ENCODE results near the gene FTCDNL1.

GRCh38 chr2:199742884-199743283 is 108.1 kb downstream of the FTCDNL1 start:
- TF ChIP-seq, protein P1, sequence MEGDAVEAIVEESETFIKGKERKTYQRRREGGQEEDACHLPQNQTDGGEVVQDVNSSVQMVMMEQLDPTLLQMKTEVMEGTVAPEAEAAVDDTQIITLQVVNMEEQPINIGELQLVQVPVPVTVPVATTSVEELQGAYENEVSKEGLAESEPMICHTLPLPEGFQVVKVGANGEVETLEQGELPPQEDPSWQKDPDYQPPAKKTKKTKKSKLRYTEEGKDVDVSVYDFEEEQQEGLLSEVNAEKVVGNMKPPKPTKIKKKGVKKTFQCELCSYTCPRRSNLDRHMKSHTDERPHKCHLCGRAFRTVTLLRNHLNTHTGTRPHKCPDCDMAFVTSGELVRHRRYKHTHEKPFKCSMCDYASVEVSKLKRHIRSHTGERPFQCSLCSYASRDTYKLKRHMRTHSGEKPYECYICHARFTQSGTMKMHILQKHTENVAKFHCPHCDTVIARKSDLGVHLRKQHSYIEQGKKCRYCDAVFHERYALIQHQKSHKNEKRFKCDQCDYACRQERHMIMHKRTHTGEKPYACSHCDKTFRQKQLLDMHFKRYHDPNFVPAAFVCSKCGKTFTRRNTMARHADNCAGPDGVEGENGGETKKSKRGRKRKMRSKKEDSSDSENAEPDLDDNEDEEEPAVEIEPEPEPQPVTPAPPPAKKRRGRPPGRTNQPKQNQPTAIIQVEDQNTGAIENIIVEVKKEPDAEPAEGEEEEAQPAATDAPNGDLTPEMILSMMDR (IDR thresholded peaks at IDR 0.05; ENCODE audit: poor library complexity), result no peak
- TF ChIP-seq EZH2 (IDR thresholded peaks at IDR 0.05; ENCODE audit: borderline replicate concordance), result no peak

Data from hepatocyte (in vitro differentiated cells).